Stimulated activated CD4-positive, alpha-beta T cell treated with anti-CD3 and anti-CD28 coated beads, Interleukin-2, amount 100 ng/mL, for 24 hours (primary cell): Measurements from ENCODE around the gene DDX50.

Experiments
- DNase-seq, 2 donors: peaks; one replicate each; pipeline ENCODE4 v3.0.0-alpha.2; 2020

DDX50 gene

GRCh38 chr10:68988530-68989316, 87.6 kb downstream of the DDX50 start, which contains the start of gene KIFBP:
KIFBP (plus strand) TSS chr10:68988803; CDS start chr10:68988833, 30 bp downstream.
- DNase-seq: peak; percentile 81 to 84

GRCh38 chr10:68989317-68989990, 88.3 kb downstream of the DDX50 start:
- DNase-seq: no peak

GRCh38 chr10:68992636-68993440, 91.7 kb downstream of the DDX50 start:
- no peak for DNase-seq
